H1 (cell line): ENCODE measurements around the gene FA2H. TPM values are rescaled to one million over a fixed set of nuclear protein-coding genes. Genes with fewer than 3 reads are reported as not detected.

Source experiments
- CTCF ChIA-PET: fragments of 300-600 bp; sonication (Branson Sonifier 250); formaldehyde crosslinking; loops from one replicate; lab custom pipeline; 2021; ENCODE audit not compliant: partially characterized antibody; lab: Charles Lee
- POLR2A ChIA-PET: fragments of 300-600 bp; sonication (Branson Sonifier 250); formaldehyde crosslinking; loops from one replicate; lab custom pipeline; 2021; ENCODE audit warnings: inconsistent platforms; ENCODE audit not compliant: partially characterized antibody; lab: Charles Lee
- DNase-seq, 2 experiments: peaks; one replicate each; pipeline versions ENCODE4 v3.0.0 to v3.0.0-alpha.2; 2010 to 2022; ENCODE audit warnings: low spot score in 2 of 2, low read depth in 1 of 2, mixed read lengths in 1 of 2
- FAIRE-seq: peaks from 2 replicates; lab custom pipeline; 2011; peaks lifted over from hg19 to GRCh38; lab: Jason Lieb, UNC
- H2AFZ ChIP-seq: 2 replicates; pipeline ENCODE4 v1.8.1; 2012; ENCODE audit warnings: low read length, inconsistent platforms
- H2AK5ac ChIP-seq: 2 replicates; pipeline ENCODE4 v1.6.1; 2013; ENCODE audit warnings: low read depth, low read length
- H2BK120ac ChIP-seq: replicated peaks from 2 replicates; pipeline ENCODE3; 2013; ENCODE audit warnings: low read depth, low read length, inconsistent platforms
- H2BK12ac ChIP-seq: 2 replicates; pipeline ENCODE4 v1.6.1; 2013; ENCODE audit warnings: low read depth, low read length
- H2BK15ac ChIP-seq: 2 replicates; pipeline ENCODE4 v1.6.1; 2013; ENCODE audit warnings: low read length
- H2BK20ac ChIP-seq: 2 replicates; pipeline ENCODE4 v1.6.1; 2013; ENCODE audit warnings: low read length
- H2BK5ac ChIP-seq: 2 replicates; pipeline ENCODE4 v1.6.1; 2013; ENCODE audit warnings: low read depth, low read length
- H3K14ac ChIP-seq: 2 replicates; pipeline ENCODE4 v1.6.1; 2013; ENCODE audit warnings: inconsistent platforms; ENCODE audit not compliant: insufficient read length
- H3K18ac ChIP-seq: 2 replicates; pipeline ENCODE4 v1.6.1; 2013; ENCODE audit warnings: low read length; ENCODE audit errors: extremely low read depth
- H3K23ac ChIP-seq: 2 replicates; pipeline ENCODE4 v1.6.1; 2013; ENCODE audit warnings: inconsistent platforms; ENCODE audit not compliant: insufficient read length
- H3K23me2 ChIP-seq: 2 replicates; pipeline ENCODE4 v1.6.1; 2013; ENCODE audit warnings: low read depth, low read length
- H3K27ac ChIP-seq: 2 replicates; pipeline ENCODE4 v1.6.1; 2011; ENCODE audit warnings: low read depth, low read length, inconsistent platforms
- H3K27me3 ChIP-seq, 4 experiments: replicated peaks in 1 of 4; 1 replicate in 1 of 4; 2 replicates in 3 of 4; pipeline versions ENCODE4 v1.6.1 to v1.8.1; 2011 to 2013; ENCODE audit warnings: low read length in 3 of 4, mild to moderate bottlenecking in 3 of 4, inconsistent platforms in 2 of 4, mixed read lengths in 2 of 4, moderate library complexity in 1 of 4; ENCODE audit not compliant: control insufficient read depth in 3 of 4, insufficient read depth in 3 of 4; ENCODE audit errors: extremely low read depth in 1 of 4
- H3K36me3 ChIP-seq, 4 experiments: 2 replicates each; pipeline versions ENCODE4 v1.6.1 to v1.8.1; 2011 to 2013; ENCODE audit warnings: mild to moderate bottlenecking in 4 of 4, low read length in 3 of 4, moderate library complexity in 2 of 4, control low read depth in 1 of 4, inconsistent platforms in 1 of 4; ENCODE audit not compliant: insufficient read depth in 4 of 4, control insufficient read depth in 2 of 4
- H3K4ac ChIP-seq: replicated peaks from 2 replicates; pipeline ENCODE3; 2013; ENCODE audit warnings: low read length, low read depth, mixed read lengths, inconsistent platforms; ENCODE audit not compliant: insufficient read length
- H3K4me1 ChIP-seq, 4 experiments: replicated peaks in 1 of 4; 1 replicate in 1 of 4; 2 replicates in 3 of 4; pipeline versions ENCODE4 v1.6.1 to v1.8.1; 2011 to 2013; ENCODE audit warnings: low read length in 3 of 4, inconsistent platforms in 2 of 4, mixed read lengths in 1 of 4; ENCODE audit not compliant: insufficient read depth in 4 of 4, control insufficient read depth in 3 of 4
- H3K4me2 ChIP-seq, 2 experiments: 2 replicates each; pipeline versions ENCODE4 v1.6.1 to v1.8.1; 2011 to 2013; ENCODE audit warnings: low read depth in 2 of 2, low read length in 2 of 2, control low read depth in 1 of 2, inconsistent platforms in 1 of 2, mild to moderate bottlenecking in 1 of 2; ENCODE audit not compliant: insufficient read depth in 1 of 2
- H3K4me3 ChIP-seq, 4 experiments: fragments of 200-600, 300-600 bp in 1 of 4; sonication (generic), shearing (Covaris generic), sonication (Bioruptor Twin) in 1 of 4; 2 replicates each; pipeline versions ENCODE4 v1.5.1 to v1.8.1; 2011 to 2016; ENCODE audit warnings: low read length in 4 of 4, low read depth in 3 of 4, control low read depth in 2 of 4, inconsistent platforms in 2 of 4, mild to moderate bottlenecking in 2 of 4, mixed read lengths in 1 of 4, moderate library complexity in 1 of 4; ENCODE audit not compliant: insufficient read depth in 2 of 4; ENCODE audit errors: extremely low read depth in 1 of 4
- H3K56ac ChIP-seq: replicated peaks from 2 replicates; pipeline ENCODE3; 2013; ENCODE audit warnings: low read depth, mild to moderate bottlenecking, mixed read lengths, low read length, inconsistent platforms; ENCODE audit not compliant: insufficient read length
- H3K79me1 ChIP-seq: 2 replicates; pipeline ENCODE4 v1.6.1; 2013; ENCODE audit warnings: low read depth, low read length, control low read depth
- H3K79me2 ChIP-seq, 2 experiments: 2 replicates each; pipeline versions ENCODE4 v1.6.1 to v1.8.1; 2012 to 2013; ENCODE audit warnings: low read length in 2 of 2, mild to moderate bottlenecking in 2 of 2, inconsistent platforms in 1 of 2; ENCODE audit not compliant: insufficient read depth in 2 of 2, control insufficient read depth in 1 of 2
- H3K9ac ChIP-seq, 4 experiments: replicated peaks in 1 of 4; 1 replicate in 1 of 4; 2 replicates in 3 of 4; pipeline versions ENCODE4 v1.6.1 to v1.8.1; 2011 to 2013; ENCODE audit warnings: low read depth in 3 of 4, low read length in 3 of 4, control low read depth in 2 of 4, mild to moderate bottlenecking in 2 of 4, moderate library complexity in 2 of 4, inconsistent platforms in 1 of 4; ENCODE audit errors: extremely low read depth in 1 of 4
- H3K9me3 ChIP-seq, 2 experiments: 2 replicates each; pipeline versions ENCODE4 v1.6.1 to v1.8.1; 2012 to 2013; ENCODE audit warnings: mild to moderate bottlenecking in 2 of 2, moderate library complexity in 2 of 2, control low read depth in 1 of 2, inconsistent platforms in 1 of 2, low read depth in 1 of 2, low read length in 1 of 2, mixed read lengths in 1 of 2; ENCODE audit not compliant: insufficient read depth in 2 of 2
- H4K20me1 ChIP-seq, 2 experiments: replicated peaks in 1 of 2; 2 replicates each; pipeline versions ENCODE3 to v1.8.1; 2011 to 2013; ENCODE audit warnings: inconsistent platforms in 2 of 2, low read length in 2 of 2, mild to moderate bottlenecking in 1 of 2; ENCODE audit not compliant: insufficient read depth in 2 of 2, control insufficient read depth in 1 of 2
- H4K5ac ChIP-seq: 2 replicates; pipeline ENCODE4 v1.6.1; 2013; ENCODE audit warnings: low read length, low read depth, mixed read lengths, inconsistent platforms; ENCODE audit not compliant: insufficient read length
- H4K8ac ChIP-seq: 2 replicates; pipeline ENCODE4 v1.8.0; 2013; ENCODE audit warnings: mild to moderate bottlenecking, moderate library complexity, low read length, inconsistent platforms; ENCODE audit not compliant: insufficient read depth; ENCODE audit errors: extremely low read depth
- H4K91ac ChIP-seq: replicated peaks from 2 replicates; pipeline ENCODE3; 2013; ENCODE audit warnings: low read length, mixed read lengths, inconsistent platforms; ENCODE audit not compliant: insufficient read length
- CBX5 ChIP-seq: fragments of 300-800, 300-1000 bp; sonication (generic); IDR thresholded peaks from 2 replicates; pipeline ENCODE4 v1.7.1; 2016; ENCODE audit warnings: antibody characterized with exemption, low read length, low read depth
- GTF2F1 ChIP-seq: IDR thresholded peaks from 2 replicates; pipeline ENCODE4 v1.6.1; 2012; ENCODE audit warnings: low read depth, low read length, improper control_type of control experiment, borderline replicate concordance
- HDAC6 ChIP-seq: IDR thresholded peaks from one replicate; pipeline ENCODE4 v1.7.1; 2012; ENCODE audit warnings: low read depth, mild to moderate bottlenecking, inconsistent platforms, low read length, moderate library complexity
- KDM1A ChIP-seq: fragments of 200-600, 300-600 bp; sonication (generic); IDR thresholded peaks from 2 replicates; pipeline ENCODE4 v1.7.1; 2016; ENCODE audit warnings: mild to moderate bottlenecking, low read length, borderline replicate concordance
- NANOG ChIP-seq: IDR thresholded peaks from 2 replicates; pipeline ENCODE4 v1.6.1; 2011; ENCODE audit warnings: low read length, low read depth, mild to moderate bottlenecking, inconsistent platforms; ENCODE audit not compliant: insufficient read depth, poor library complexity, severe bottlenecking
- RAD21 ChIP-seq, 2 experiments: IDR thresholded peaks in 1 of 2; conservative IDR thresholded peaks in 1 of 2; 2 replicates each; pipeline ENCODE4 v1.6.1; 2011; ENCODE audit warnings: low read depth in 2 of 2, low read length in 2 of 2, improper control_type of control experiment in 1 of 2, inconsistent platforms in 1 of 2, mild to moderate bottlenecking in 1 of 2, moderate library complexity in 1 of 2
- SP1 ChIP-seq: IDR thresholded peaks from 2 replicates; pipeline ENCODE4 v1.6.1; 2011; ENCODE audit warnings: low read depth, low read length
- WGBS, 2 experiments: shearing (Covaris generic) in 1 of 2; methylation state at CpG; one replicate each; pipeline versions ENCODE4 v1.1.6 to v1.1.7; 2013 to 2015; ENCODE audit warnings: low lambda C conversion rate in 2 of 2, mixed read lengths in 2 of 2, inconsistent platforms in 1 of 2, low coverage in 1 of 2, missing lambda C conversion rate in 1 of 2; ENCODE audit not compliant: insufficient replicate concordance in 2 of 2, insufficient coverage in 1 of 2, insufficient read length in 1 of 2; ENCODE audit errors: extremely low coverage in 1 of 2, missing lambda C conversion rate in 1 of 2; 5-methylcytosine and 5-hydroxymethylcytosine counted together
- polyA plus RNA-seq, 7 experiments: library from polyadenylated mRNA; depleted of rRNA in 3 of 7; stranded (reverse) in 5 of 7; unstranded in 2 of 7; fragments of >200 nt in 5 of 7; fragments of 200-250 nt in 2 of 7; gene quantifications; 1 replicate in 5 of 7; 2 replicates in 1 of 7; 4 replicates in 1 of 7; pipeline versions ENCODE4 v1.2.1 to v1.2.3, GENCODE V29; 2011 to 2013; ENCODE audit warnings: missing spikeins in 2 of 7, mixed read lengths in 2 of 7
- total RNA-seq: library from RNA; stranded (reverse); fragmentation: NEBNext Ultra II Directional; extraction: Animal tissue kit (Norgen Biotek cat#: 25700); gene quantifications from 2 replicates; pipeline ENCODE4 v1.2.1, GENCODE V29; 2021

FA2H gene
- total and polyA plus RNA-seq, 2 of the 8 experiments (the other 6 are each of a cell fraction or from before 2014, with no cell fraction given), result 2.1 to 2.5 TPM

DNA sequence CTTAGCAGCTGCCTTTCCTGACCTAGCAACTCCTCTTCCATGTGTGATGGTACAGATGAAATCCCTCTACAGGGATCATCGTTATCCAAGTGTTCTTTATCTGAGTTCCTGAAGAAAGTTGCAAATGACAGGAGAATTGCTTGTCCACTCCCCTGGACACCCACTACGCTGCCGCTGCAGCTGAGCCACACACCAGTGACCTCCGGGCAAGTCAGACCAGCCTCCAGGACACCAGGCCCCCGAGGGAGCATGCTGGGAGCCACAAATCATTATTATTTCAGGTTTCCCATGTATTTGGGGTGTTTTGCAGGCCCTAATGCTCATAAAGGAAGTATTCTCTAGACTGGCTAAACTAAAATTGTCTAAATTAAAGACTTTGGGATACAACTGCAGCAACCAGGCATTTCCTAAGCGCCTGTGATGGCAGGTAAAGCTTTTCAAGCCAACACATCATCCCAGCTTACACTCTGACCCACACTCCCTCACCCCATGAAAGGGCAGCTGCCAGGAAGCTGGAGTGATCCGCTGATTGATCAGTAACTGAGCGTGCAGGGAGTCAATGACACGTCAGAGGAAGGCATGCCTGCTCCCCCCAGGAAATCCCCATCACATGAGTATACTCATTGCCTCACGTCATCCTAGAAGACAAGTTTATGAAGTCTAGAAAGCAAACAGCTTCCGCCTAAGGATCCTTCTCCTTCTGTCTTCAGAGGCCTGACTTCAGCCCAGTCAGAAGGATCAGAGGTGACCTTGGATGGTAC is 14.4 kb downstream of the FA2H start:
- H3K27me3 ChIP-seq, result no peaks in the 10 kb centered on the region
- H4K5ac ChIP-seq, result no peak overlapping the region
- H2AFZ ChIP-seq, result no peak overlapping the region
- H2BK120ac ChIP-seq, result no peak overlapping the region
- no peak overlapping the region for H2BK20ac ChIP-seq
- H3K36me3 ChIP-seq, result no peaks in the 10 kb centered on the region
- no peak overlapping the region for H4K8ac ChIP-seq
- FAIRE-seq, result no peak
- no peak overlapping the region for H2BK15ac ChIP-seq
- no peak overlapping the region for H3K4me3 ChIP-seq
- no peak overlapping the region for H3K56ac ChIP-seq
- peaks cover 0 to 4% (median 0%) of the 10 kb centered on the region in 4 experiments; a peak in 1 of 7 replicates for H3K4me1 ChIP-seq
- H3K27ac ChIP-seq, result no peak overlapping the region
- no peak overlapping the region for H2AK5ac ChIP-seq
- H3K23me2 ChIP-seq, result no peaks in the 10 kb centered on the region
- no peak overlapping the region; a peak in 1 of 7 replicates for H3K9ac ChIP-seq
- no peak for DNase-seq
- POLR2A ChIA-PET, result no interaction called here
- H3K18ac ChIP-seq, result no peak overlapping the region
- CTCF ChIA-PET, result interaction anchor here (1.1 kb wide), 1 partner anchor 34 kb away, joined by 4 read pairs; no protein-coding TSS in a partner anchor
- no peak overlapping the region for H3K4me2 ChIP-seq
- H3K4ac ChIP-seq, result no peak overlapping the region
- H3K79me2 ChIP-seq, result no peaks in the 10 kb centered on the region
- no peak overlapping the region for H3K14ac ChIP-seq
- H3K9me3 ChIP-seq, result no peaks in the 10 kb centered on the region
- H2BK12ac ChIP-seq, result no peak overlapping the region
- no peak overlapping the region for H3K23ac ChIP-seq
- TF ChIP-seq HDAC6 (no peak), SP1 (no peak), RAD21 (IDR thresholded peaks at IDR 0.05 in 1 of 2, conservative IDR thresholded peaks at IDR 0.05 in 1 of 2; ENCODE audit: low read depth in 2 of 2, low read length in 2 of 2) (no peak), NANOG (no peak), GTF2F1 (no peak), CBX5 (no peak), KDM1A (no peak)
- 92% methylated on average over 11 of the region's 11 CpGs; no CpG with 5 or more reads in 1 of the 2 experiments for WGBS, 2 experiments
- H4K20me1 ChIP-seq, result no peaks in the 10 kb centered on the region
- no peak overlapping the region for H2BK5ac ChIP-seq
- H4K91ac ChIP-seq, result no peak overlapping the region
- H3K79me1 ChIP-seq, result no peaks in the 10 kb centered on the region
